GM19099 (cell line): ENCODE data around the gene WNT11.

Experiments used
- POLR2A ChIP-seq: IDR thresholded peaks from 3 replicates; pipeline ENCODE4 v1.6.1; 2011; ENCODE audit warnings: low read depth; ENCODE audit not compliant: insufficient read length; ENCODE audit errors: extremely low read depth

WNT11 gene

GRCh38 chr11:76203131-76203925, 3.0 kb downstream of the WNT11 start:
- TF ChIP-seq POLR2A: no peak

GRCh38 chr11:76201672-76202412, 4.5 kb downstream of the WNT11 start:
- TF ChIP-seq POLR2A: no peak

GRCh38 chr11:76201056-76201455, 5.2 kb downstream of the WNT11 start:
- no peak for TF ChIP-seq POLR2A

- no peak for TF ChIP-seq POLR2A
Observed at GRCh38 chr11:76200006-76200940, 6.0 kb downstream of the WNT11 start.

GRCh38 chr11:76197941-76198640, 8.2 kb downstream of the WNT11 start:
- no peak for TF ChIP-seq POLR2A

GRCh38 chr11:76197332-76197731, 9.0 kb downstream of the WNT11 start:
- TF ChIP-seq POLR2A: no peak

GRCh38 chr11:76196849-76197248, 9.5 kb downstream of the WNT11 start:
- TF ChIP-seq POLR2A: no peak

GRCh38 chr11:76194872-76195668, 11.2 kb downstream of the WNT11 start:
- no peak for TF ChIP-seq POLR2A

GRCh38 chr11:76193219-76193618, 13.1 kb downstream of the WNT11 start:
- no peak for TF ChIP-seq POLR2A

- TF ChIP-seq POLR2A: no peak
Observed at GRCh38 chr11:76190376-76190775, 15.9 kb downstream of the WNT11 start.

GRCh38 chr11:76189682-76190081, 16.6 kb downstream of the WNT11 start:
- TF ChIP-seq POLR2A: no peak

- TF ChIP-seq POLR2A: no peak
Observed at GRCh38 chr11:76188873-76189272, 17.4 kb downstream of the WNT11 start.

GRCh38 chr11:76186776-76187279, 19.5 kb downstream of the WNT11 start:
- TF ChIP-seq POLR2A: no peak
